Measurements from ENCODE around the gene SYPL2.

The SYPL2 gene

DNA sequence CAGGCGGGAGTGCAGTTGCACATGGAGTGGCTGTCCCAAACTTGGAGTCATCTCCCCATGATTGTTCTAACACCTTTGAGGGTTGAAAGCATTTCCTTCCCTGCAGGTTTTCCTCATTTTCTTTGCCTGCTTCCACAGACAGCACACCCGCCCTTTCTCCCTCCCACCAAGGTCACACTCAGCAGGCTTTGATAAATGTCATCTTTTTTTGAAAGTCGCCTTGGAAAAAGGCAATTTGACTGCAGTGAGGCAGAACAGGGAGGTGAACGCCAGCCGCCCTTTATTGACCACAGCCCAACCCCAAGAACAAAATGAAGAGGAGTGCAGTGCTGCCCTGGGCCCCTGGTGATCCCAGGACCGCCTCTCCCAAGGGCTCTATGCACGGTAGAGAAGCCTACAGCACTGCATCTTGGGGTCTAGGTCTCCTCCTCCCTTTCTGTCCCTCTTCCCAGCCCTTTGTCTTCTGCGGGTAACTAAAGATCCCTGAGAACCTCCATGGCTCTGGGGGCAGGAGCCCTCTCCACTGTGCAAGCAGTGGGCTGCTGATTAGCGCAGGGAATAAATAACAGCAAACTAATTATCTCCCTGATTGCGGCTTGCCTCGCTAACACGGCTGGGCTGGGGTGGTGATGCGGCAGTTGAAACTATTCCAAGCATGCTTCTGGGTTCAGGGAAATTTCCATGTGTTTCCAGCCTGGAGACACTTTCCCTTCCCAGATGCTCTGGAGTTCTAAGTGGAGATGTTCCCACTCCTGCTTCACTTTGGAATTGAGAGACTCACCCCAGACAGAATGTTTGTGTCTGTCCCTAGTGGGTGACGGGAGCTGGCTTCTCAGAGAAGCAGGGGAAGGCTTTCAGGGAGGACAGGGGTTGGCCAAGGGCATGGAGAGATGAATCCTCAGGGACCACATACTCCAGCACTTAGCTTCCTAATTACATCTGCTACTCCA is 54.9 kb downstream of the SYPL2 start:
- Histone ChIP-seq H3K4me3 (ENCODE audit: low read length) (no peak overlapping the region), H3K36me3 (ENCODE audit: control insufficient read depth, insufficient read depth, low read length, severe bottlenecking) (no peaks in the 10 kb centered on the region), H3K9ac (ENCODE audit: low read length) (no peak overlapping the region), H3K27me3 (replicated peaks; ENCODE audit: control insufficient read depth, insufficient read depth, low read length) (peaks cover 14% of the 10 kb centered on the region), H3K4me1 (ENCODE audit: control insufficient read depth, insufficient read depth, low read length) (peaks cover 11% of the 10 kb centered on the region), H3K9me3 (ENCODE audit: control insufficient read depth, low read length) (no peaks in the 10 kb centered on the region)
- peak; percentile 19 for DNase-seq (ENCODE audit: low read depth)

DNA sequence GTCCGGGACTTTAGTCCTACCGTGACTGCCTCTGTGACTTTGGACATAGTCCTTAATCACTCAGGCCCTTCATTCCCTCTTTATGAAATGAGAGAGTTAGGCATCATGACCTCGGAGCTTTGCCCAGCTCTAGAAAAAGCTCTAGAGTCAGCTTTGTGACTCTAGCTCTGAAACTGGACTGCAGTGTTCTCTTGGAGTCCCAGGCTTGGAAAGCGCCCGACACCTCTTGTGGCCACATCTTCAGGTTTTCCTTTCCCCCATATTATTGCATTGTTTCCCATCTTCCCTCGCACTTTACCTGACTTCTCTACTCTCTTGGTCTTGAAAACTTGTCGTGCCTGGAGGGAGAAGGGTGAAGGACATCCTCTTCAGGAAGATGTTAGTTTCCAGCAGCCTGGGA is 55.7 kb downstream of the SYPL2 start:
- H3K36me3 ChIP-seq (ENCODE audit: control insufficient read depth, insufficient read depth, low read length, severe bottlenecking), result no peaks in the 10 kb centered on the region
- no peaks in the 10 kb centered on the region for H3K9me3 ChIP-seq (ENCODE audit: control insufficient read depth, low read length)
- no peak overlapping the region for H3K9ac ChIP-seq (ENCODE audit: low read length)
- H3K27me3 ChIP-seq (replicated peaks; ENCODE audit: control insufficient read depth, insufficient read depth, low read length), result peaks cover 20% of the 10 kb centered on the region
- no peak overlapping the region for H3K4me3 ChIP-seq (ENCODE audit: low read length)
- peaks cover 11% of the 10 kb centered on the region for H3K4me1 ChIP-seq (ENCODE audit: control insufficient read depth, insufficient read depth, low read length)
- DNase-seq (ENCODE audit: low read depth), result no peak

DNA sequence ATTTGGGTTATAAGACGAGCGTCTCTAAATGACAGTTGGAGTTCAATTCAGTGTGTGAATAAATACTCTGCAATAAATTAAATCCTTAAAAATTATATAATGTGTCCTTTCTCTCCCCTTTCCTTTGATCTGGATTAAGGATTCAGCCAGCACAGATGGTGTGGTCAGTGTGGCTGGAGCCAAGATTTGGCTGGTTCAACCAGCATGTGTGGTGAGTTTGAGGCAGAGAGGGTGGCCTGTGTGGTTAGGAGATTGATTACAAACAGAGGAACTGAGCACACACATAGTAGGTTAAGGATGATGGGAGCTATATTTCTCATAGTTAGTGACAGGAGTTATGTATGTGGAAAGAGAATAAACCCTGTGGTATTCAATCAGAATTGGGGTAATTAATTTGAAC is 57.4 kb downstream of the SYPL2 start:
- no peaks in the 10 kb centered on the region for H3K36me3 ChIP-seq (ENCODE audit: control insufficient read depth, insufficient read depth, low read length, severe bottlenecking)
- no peak overlapping the region for H3K4me3 ChIP-seq (ENCODE audit: low read length)
- no peak overlapping the region for H3K9ac ChIP-seq (ENCODE audit: low read length)
- no peak for DNase-seq (ENCODE audit: low read depth)
- peaks cover 20% of the 10 kb centered on the region for H3K4me1 ChIP-seq (ENCODE audit: control insufficient read depth, insufficient read depth, low read length)
- H3K9me3 ChIP-seq (ENCODE audit: control insufficient read depth, low read length), result no peaks in the 10 kb centered on the region
- H3K27me3 ChIP-seq (replicated peaks; ENCODE audit: control insufficient read depth, insufficient read depth, low read length), result peaks cover 26% of the 10 kb centered on the region

DNA sequence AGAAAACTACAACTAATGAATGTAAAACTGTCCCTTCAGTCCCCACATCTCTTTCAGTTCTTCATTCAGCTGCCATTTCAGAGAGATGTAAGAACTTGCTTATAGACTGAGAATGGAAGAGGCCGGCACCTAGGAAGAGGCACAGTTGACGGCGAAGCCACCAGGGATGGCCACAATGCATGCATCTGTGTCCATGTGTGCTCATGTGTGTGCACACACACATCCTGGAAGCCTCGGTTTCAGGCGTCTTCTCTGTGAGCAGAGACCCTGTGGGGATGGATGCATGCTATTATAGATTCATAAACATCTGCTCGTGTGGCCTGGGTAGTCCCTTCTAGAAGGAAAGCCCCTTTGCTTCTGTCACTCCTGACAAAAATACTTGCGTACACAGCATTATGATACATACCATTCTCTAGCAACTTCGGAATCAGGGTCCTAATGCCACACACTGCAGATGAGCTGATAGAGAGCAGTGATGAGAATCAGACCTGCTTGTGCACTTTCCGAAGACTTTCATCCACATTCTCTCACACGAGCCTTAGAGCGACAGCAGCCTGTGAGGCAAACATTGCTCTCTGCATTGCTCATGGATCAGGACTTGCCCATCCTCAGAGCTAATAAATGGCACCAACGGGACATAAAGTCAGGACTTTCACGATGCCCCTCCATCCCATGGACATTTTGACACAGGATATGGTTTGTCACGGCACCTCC is 60.9 kb downstream of the SYPL2 start:
- no peak overlapping the region for H3K9ac ChIP-seq (ENCODE audit: low read length)
- H3K9me3 ChIP-seq (ENCODE audit: control insufficient read depth, low read length), result no peaks in the 10 kb centered on the region
- peaks cover 10% of the 10 kb centered on the region for H3K4me1 ChIP-seq (ENCODE audit: control insufficient read depth, insufficient read depth, low read length)
- no peak for DNase-seq (ENCODE audit: low read depth)
- H3K36me3 ChIP-seq (ENCODE audit: control insufficient read depth, insufficient read depth, low read length, severe bottlenecking), result no peaks in the 10 kb centered on the region
- no peak overlapping the region for H3K4me3 ChIP-seq (ENCODE audit: low read length)
- peaks cover 12% of the 10 kb centered on the region for H3K27me3 ChIP-seq (replicated peaks; ENCODE audit: control insufficient read depth, insufficient read depth, low read length)

DNA sequence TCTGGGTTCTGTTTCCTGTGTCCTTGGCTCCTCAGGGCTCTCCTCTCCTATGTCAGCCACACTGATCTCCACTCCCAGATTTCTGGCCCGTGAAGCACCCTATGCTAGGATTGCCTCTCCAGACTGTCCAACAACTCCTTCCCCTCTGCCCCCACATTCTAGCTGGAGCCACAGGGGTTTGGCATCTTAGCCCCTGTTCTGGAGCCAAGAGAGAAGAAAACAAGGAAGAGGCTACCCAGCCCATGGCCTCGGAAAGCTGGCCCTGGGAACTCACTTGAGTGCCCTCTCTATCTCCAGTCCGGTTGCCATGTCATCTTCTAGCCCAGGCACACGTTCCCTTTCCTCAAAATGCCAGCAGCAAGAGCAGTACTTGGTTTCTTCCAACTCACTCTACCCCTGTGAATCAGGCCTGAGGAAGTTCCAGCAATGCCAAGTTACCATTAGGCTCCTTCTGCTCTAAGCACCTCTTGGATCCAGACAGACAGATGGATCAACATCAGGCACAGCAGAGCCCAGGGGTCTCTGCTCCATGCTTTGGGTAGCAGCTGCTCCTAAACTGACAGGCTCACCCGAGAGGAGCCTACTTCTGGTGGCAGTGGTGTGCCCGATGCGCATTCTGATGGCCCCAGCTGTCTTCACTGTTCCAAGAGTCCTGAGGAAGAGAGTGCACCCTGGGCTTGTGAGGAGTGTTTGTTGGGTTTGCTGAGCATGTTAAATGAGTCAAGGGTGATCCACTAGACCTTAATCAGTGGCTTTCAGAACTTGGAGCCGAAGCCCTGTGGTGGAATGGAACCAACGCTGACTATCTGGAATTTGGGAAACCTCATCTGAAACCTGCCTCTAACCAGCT is 61.7 kb downstream of the SYPL2 start:
- no peaks in the 10 kb centered on the region for H3K9me3 ChIP-seq (ENCODE audit: control insufficient read depth, low read length)
- H3K9ac ChIP-seq (ENCODE audit: low read length), result no peak overlapping the region
- H3K4me1 ChIP-seq (ENCODE audit: control insufficient read depth, insufficient read depth, low read length), result peaks cover 15% of the 10 kb centered on the region
- H3K36me3 ChIP-seq (ENCODE audit: control insufficient read depth, insufficient read depth, low read length, severe bottlenecking), result no peaks in the 10 kb centered on the region
- H3K4me3 ChIP-seq (ENCODE audit: low read length), result no peak overlapping the region
- peaks cover 12% of the 10 kb centered on the region for H3K27me3 ChIP-seq (replicated peaks; ENCODE audit: control insufficient read depth, insufficient read depth, low read length)
- no peak for DNase-seq (ENCODE audit: low read depth)

DNA sequence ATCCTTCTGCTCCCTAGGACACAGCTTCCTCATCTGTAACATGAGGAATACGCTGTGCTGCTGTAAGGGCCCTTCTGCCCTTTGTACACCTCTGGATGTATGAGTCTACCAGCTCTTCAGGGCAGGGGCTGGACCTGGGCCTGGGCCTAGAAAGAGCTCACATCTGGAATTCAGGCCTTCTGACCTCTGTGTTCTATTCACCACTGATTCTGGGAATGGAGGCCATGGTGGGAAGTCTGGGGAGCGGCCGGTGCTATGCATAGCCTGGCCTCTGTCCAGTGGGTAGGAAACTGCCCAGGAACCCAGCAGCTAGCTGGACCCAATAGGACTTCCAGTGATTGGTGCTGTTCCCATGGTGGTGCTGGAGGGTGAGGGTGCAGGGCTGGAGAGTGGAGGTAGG is 62.4 kb downstream of the SYPL2 start:
- Histone ChIP-seq H3K4me1 (ENCODE audit: control insufficient read depth, insufficient read depth, low read length) (peaks cover 15% of the 10 kb centered on the region), H3K4me3 (ENCODE audit: low read length) (no peak overlapping the region), H3K9ac (ENCODE audit: low read length) (no peak overlapping the region), H3K27me3 (replicated peaks; ENCODE audit: control insufficient read depth, insufficient read depth, low read length) (peaks cover 12% of the 10 kb centered on the region), H3K9me3 (ENCODE audit: control insufficient read depth, low read length) (no peaks in the 10 kb centered on the region), H3K36me3 (ENCODE audit: control insufficient read depth, insufficient read depth, low read length, severe bottlenecking) (no peaks in the 10 kb centered on the region)
- no peak for DNase-seq (ENCODE audit: low read depth)

DNA sequence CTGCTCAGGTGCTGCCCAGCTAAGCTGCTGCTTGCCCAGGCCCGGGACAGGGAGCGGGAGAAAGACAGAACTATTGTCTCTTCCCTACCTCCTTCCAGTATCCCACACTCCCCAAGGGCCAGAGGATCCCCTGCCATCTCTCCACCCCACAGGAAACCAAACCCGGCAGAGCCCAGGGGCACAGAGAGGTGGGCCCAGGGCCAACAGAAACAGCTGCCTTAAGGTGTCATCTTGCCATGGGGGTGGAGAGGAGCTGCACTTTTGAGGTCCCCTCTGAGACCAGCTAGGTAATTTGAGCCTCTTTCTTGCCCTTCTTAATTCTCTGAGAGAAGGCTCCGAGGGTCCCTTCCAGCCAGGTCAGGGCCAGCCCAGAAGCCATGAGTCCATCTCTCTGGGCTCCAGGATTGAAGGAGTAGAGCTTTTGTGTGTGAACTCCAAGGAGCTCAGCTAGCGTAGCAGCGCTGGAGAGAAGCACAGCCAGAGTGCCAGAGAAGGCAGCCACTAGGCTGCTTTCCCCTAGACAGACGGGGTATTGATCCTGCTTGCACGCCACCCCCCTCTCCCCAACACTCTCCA is 63.6 kb downstream of the SYPL2 start:
- peaks cover 15% of the 10 kb centered on the region for H3K4me1 ChIP-seq (ENCODE audit: control insufficient read depth, insufficient read depth, low read length)
- DNase-seq (ENCODE audit: low read depth), result peak; percentile 39

DNA sequence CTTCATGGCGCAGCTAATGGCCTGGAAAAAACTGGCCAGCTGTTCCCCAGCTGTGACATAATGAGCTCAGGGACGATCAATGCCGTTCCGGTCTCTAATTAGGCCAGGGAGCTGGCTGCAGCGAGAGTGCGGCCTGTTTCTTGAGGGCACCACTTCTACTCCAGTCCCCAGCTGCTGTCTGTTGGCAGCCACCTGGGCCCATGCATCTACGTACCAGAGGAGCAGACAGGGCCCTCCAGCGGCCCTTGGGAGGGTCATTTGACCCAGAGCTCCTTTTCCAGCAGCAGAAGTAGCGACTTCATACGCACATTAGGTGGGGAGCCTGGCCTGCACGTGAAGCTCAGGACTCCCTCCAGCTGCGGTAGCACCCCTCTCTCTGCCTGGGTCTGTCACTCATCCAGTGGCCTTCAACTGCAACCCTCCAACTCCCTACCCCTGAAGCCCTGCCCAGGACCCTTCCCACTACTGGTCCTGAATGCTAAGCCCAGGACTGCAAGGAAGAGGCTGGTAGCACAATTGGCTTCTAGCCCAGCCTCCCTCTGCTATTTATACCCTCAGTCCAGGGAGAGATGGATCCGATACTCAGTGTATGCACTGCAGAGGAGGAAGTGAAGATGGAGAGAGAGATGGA is 64.2 kb downstream of the SYPL2 start:
- H3K27me3 ChIP-seq (replicated peaks; ENCODE audit: control insufficient read depth, insufficient read depth, low read length), result peaks cover 12% of the 10 kb centered on the region

More for the DNA sequence above, 63.6 kb downstream of the SYPL2 start:
- Histone ChIP-seq H3K27me3 (replicated peaks; ENCODE audit: control insufficient read depth, insufficient read depth, low read length) (peaks cover 12% of the 10 kb centered on the region), H3K4me3 (ENCODE audit: low read length) (no peak overlapping the region), H3K36me3 (ENCODE audit: control insufficient read depth, insufficient read depth, low read length, severe bottlenecking) (no peaks in the 10 kb centered on the region), H3K9ac (ENCODE audit: low read length) (no peak overlapping the region), H3K9me3 (ENCODE audit: control insufficient read depth, low read length) (no peaks in the 10 kb centered on the region)

DNA sequence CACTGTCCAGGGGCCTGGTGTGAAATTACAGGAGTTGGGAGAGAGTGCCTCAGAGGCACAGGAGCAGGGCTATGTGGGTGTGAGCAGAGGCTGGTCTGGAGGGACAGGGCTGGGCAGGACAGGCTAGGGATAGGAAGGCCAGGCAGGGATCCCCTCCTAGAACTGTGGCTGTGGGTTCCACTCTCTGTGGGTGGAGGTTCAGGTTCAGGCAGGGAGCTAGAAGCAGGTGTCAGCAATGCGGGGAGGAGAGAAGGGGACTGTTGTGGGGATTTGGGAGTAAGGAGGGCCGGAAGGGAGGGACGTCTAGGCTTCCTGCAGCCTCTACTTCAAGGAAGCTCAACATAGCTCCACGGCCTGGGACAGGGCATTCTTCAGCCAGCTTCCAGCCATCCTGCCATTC is 65.0 kb downstream of the SYPL2 start:
- H3K9me3 ChIP-seq (ENCODE audit: control insufficient read depth, low read length), result no peaks in the 10 kb centered on the region
- no peaks in the 10 kb centered on the region for H3K36me3 ChIP-seq (ENCODE audit: control insufficient read depth, insufficient read depth, low read length, severe bottlenecking)
- no peak for DNase-seq (ENCODE audit: low read depth)
- H3K4me3 ChIP-seq (ENCODE audit: low read length), result no peak overlapping the region
- H3K9ac ChIP-seq (ENCODE audit: low read length), result peak overlapping the region; percentile 21
- H3K27me3 ChIP-seq (replicated peaks; ENCODE audit: control insufficient read depth, insufficient read depth, low read length), result peaks cover 12% of the 10 kb centered on the region
- peaks cover 15% of the 10 kb centered on the region for H3K4me1 ChIP-seq (ENCODE audit: control insufficient read depth, insufficient read depth, low read length)

More for the DNA sequence above, 64.2 kb downstream of the SYPL2 start:
- Histone ChIP-seq H3K4me1 (ENCODE audit: control insufficient read depth, insufficient read depth, low read length) (peaks cover 15% of the 10 kb centered on the region), H3K9ac (ENCODE audit: low read length) (no peak overlapping the region), H3K9me3 (ENCODE audit: control insufficient read depth, low read length) (no peaks in the 10 kb centered on the region), H3K36me3 (ENCODE audit: control insufficient read depth, insufficient read depth, low read length, severe bottlenecking) (no peaks in the 10 kb centered on the region), H3K4me3 (ENCODE audit: low read length) (no peak overlapping the region)
- DNase-seq (ENCODE audit: low read depth), result no peak

All from adipocyte (in vitro differentiated cells).